ENCODE data around the gene FYCO1.

Gene FYCO1

GRCh38 chr3:45966950-45967640 is 28.5 kb downstream of the FYCO1 start:
- peaks cover 0 to 20% (median 11%) of the 10 kb centered on the region in 5 donors for H3K4me1 ChIP-seq (ENCODE audit: control insufficient read depth in 5 of 5, insufficient read depth in 5 of 5, low read length in 5 of 5)
- H3K9me3 ChIP-seq (ENCODE audit: control insufficient read depth in 5 of 5, low read length in 5 of 5) = no peaks in the 10 kb centered on the region
- peaks cover 9 to 90% (median 87%) of the 10 kb centered on the region in 5 donors for H3K36me3 ChIP-seq (ENCODE audit: control insufficient read depth in 5 of 5, insufficient read depth in 5 of 5, low read length in 5 of 5)
- H3K9ac ChIP-seq (ENCODE audit: low read length in 5 of 5) = no peak overlapping the region
- no peaks in the 10 kb centered on the region for H3K27me3 ChIP-seq (ENCODE audit: control insufficient read depth in 5 of 5, insufficient read depth in 4 of 5, low read length in 5 of 5)
- no peak overlapping the region for H3K4me3 ChIP-seq (ENCODE audit: low read depth in 1 of 5, low read length in 5 of 5)
- no peak overlapping the region for H3K27ac ChIP-seq (ENCODE audit: low read depth, low read length)

- peaks cover 7 to 94% (median 92%) of the 10 kb centered on the region in 5 donors for H3K36me3 ChIP-seq (ENCODE audit: control insufficient read depth in 5 of 5, insufficient read depth in 5 of 5, low read length in 5 of 5)
- H3K27me3 ChIP-seq (ENCODE audit: control insufficient read depth in 5 of 5, insufficient read depth in 4 of 5, low read length in 5 of 5) = no peaks in the 10 kb centered on the region
- no peak overlapping the region for H3K4me3 ChIP-seq (ENCODE audit: low read depth in 1 of 5, low read length in 5 of 5)
- peaks cover 0 to 20% (median 11%) of the 10 kb centered on the region in 5 donors for H3K4me1 ChIP-seq (ENCODE audit: control insufficient read depth in 5 of 5, insufficient read depth in 5 of 5, low read length in 5 of 5)
- H3K27ac ChIP-seq (ENCODE audit: low read depth, low read length) = no peak overlapping the region
- no peaks in the 10 kb centered on the region for H3K9me3 ChIP-seq (ENCODE audit: control insufficient read depth in 5 of 5, low read length in 5 of 5)
- H3K9ac ChIP-seq (ENCODE audit: low read length in 5 of 5) = no peak overlapping the region
Observed at GRCh38 chr3:45966371-45966791, 29.2 kb downstream of the FYCO1 start.

- Histone ChIP-seq H3K9ac (ENCODE audit: low read length in 5 of 5) (no peak overlapping the region), H3K27ac (ENCODE audit: low read depth, low read length) (no peak overlapping the region)
Observed at GRCh38 chr3:45965653-45966052, 30.0 kb downstream of the FYCO1 start.

GRCh38 chr3:45965253-45965652 is 30.4 kb downstream of the FYCO1 start:
- H3K36me3 ChIP-seq (ENCODE audit: control insufficient read depth in 5 of 5, insufficient read depth in 5 of 5, low read length in 5 of 5) = peaks cover 9 to 100% (median 97%) of the 10 kb centered on the region in 5 donors
- H3K27ac ChIP-seq (ENCODE audit: low read depth, low read length) = no peak overlapping the region

More at GRCh38 chr3:45965653-45966052, 30.0 kb downstream of the FYCO1 start:
- H3K9me3 ChIP-seq (ENCODE audit: control insufficient read depth in 5 of 5, low read length in 5 of 5) = no peaks in the 10 kb centered on the region
- H3K4me1 ChIP-seq (ENCODE audit: control insufficient read depth in 5 of 5, insufficient read depth in 5 of 5, low read length in 5 of 5) = peaks cover 0 to 20% (median 11%) of the 10 kb centered on the region in 5 donors
- no peak overlapping the region for H3K4me3 ChIP-seq (ENCODE audit: low read depth in 1 of 5, low read length in 5 of 5)
- no peaks in the 10 kb centered on the region for H3K27me3 ChIP-seq (ENCODE audit: control insufficient read depth in 5 of 5, insufficient read depth in 4 of 5, low read length in 5 of 5)
- peaks cover 8 to 99% (median 96%) of the 10 kb centered on the region in 5 donors for H3K36me3 ChIP-seq (ENCODE audit: control insufficient read depth in 5 of 5, insufficient read depth in 5 of 5, low read length in 5 of 5)

GRCh38 chr3:45964139-45964538 is 31.5 kb downstream of the FYCO1 start:
- peaks cover 0 to 20% (median 11%) of the 10 kb centered on the region in 5 donors for H3K4me1 ChIP-seq (ENCODE audit: control insufficient read depth in 5 of 5, insufficient read depth in 5 of 5, low read length in 5 of 5)
- H3K27ac ChIP-seq (ENCODE audit: low read depth, low read length) = no peak overlapping the region
- H3K36me3 ChIP-seq (ENCODE audit: control insufficient read depth in 5 of 5, insufficient read depth in 5 of 5, low read length in 5 of 5) = peaks cover 9 to 100% (median 97%) of the 10 kb centered on the region in 5 donors
- H3K9me3 ChIP-seq (ENCODE audit: control insufficient read depth in 5 of 5, low read length in 5 of 5) = no peaks in the 10 kb centered on the region
- no peak overlapping the region for H3K9ac ChIP-seq (ENCODE audit: low read length in 5 of 5)
- H3K27me3 ChIP-seq (ENCODE audit: control insufficient read depth in 5 of 5, insufficient read depth in 4 of 5, low read length in 5 of 5) = no peaks in the 10 kb centered on the region
- no peak overlapping the region for H3K4me3 ChIP-seq (ENCODE audit: low read depth in 1 of 5, low read length in 5 of 5)

More at GRCh38 chr3:45965253-45965652, 30.4 kb downstream of the FYCO1 start:
- no peaks in the 10 kb centered on the region for H3K9me3 ChIP-seq (ENCODE audit: control insufficient read depth in 5 of 5, low read length in 5 of 5)
- no peak overlapping the region for H3K4me3 ChIP-seq (ENCODE audit: low read depth in 1 of 5, low read length in 5 of 5)
- H3K4me1 ChIP-seq (ENCODE audit: control insufficient read depth in 5 of 5, insufficient read depth in 5 of 5, low read length in 5 of 5) = peaks cover 0 to 20% (median 11%) of the 10 kb centered on the region in 5 donors
- H3K27me3 ChIP-seq (ENCODE audit: control insufficient read depth in 5 of 5, insufficient read depth in 4 of 5, low read length in 5 of 5) = no peaks in the 10 kb centered on the region
- H3K9ac ChIP-seq (ENCODE audit: low read length in 5 of 5) = no peak overlapping the region

GRCh38 chr3:45962033-45962432 is 33.6 kb downstream of the FYCO1 start:
- H3K36me3 ChIP-seq (ENCODE audit: control insufficient read depth in 5 of 5, insufficient read depth in 5 of 5, low read length in 5 of 5) = peaks cover 15 to 100% (median 98%) of the 10 kb centered on the region in 5 donors
- H3K27me3 ChIP-seq (ENCODE audit: control insufficient read depth in 5 of 5, insufficient read depth in 4 of 5, low read length in 5 of 5) = no peaks in the 10 kb centered on the region
- no peak overlapping the region for H3K27ac ChIP-seq (ENCODE audit: low read depth, low read length)
- H3K9me3 ChIP-seq (ENCODE audit: control insufficient read depth in 5 of 5, low read length in 5 of 5) = no peaks in the 10 kb centered on the region
- no peak overlapping the region for H3K4me3 ChIP-seq (ENCODE audit: low read depth in 1 of 5, low read length in 5 of 5)
- no peak overlapping the region for H3K9ac ChIP-seq (ENCODE audit: low read length in 5 of 5)
- peaks cover 0 to 12% (median 8%) of the 10 kb centered on the region in 5 donors for H3K4me1 ChIP-seq (ENCODE audit: control insufficient read depth in 5 of 5, insufficient read depth in 5 of 5, low read length in 5 of 5)

GRCh38 chr3:45960289-45960688 is 35.3 kb downstream of the FYCO1 start:
- no peak overlapping the region for H3K27ac ChIP-seq (ENCODE audit: low read depth, low read length)
- no peaks in the 10 kb centered on the region for H3K9me3 ChIP-seq (ENCODE audit: control insufficient read depth in 5 of 5, low read length in 5 of 5)
- H3K4me1 ChIP-seq (ENCODE audit: control insufficient read depth in 5 of 5, insufficient read depth in 5 of 5, low read length in 5 of 5) = no peaks in the 10 kb centered on the region
- H3K9ac ChIP-seq (ENCODE audit: low read length in 5 of 5) = no peak overlapping the region
- H3K4me3 ChIP-seq (ENCODE audit: low read depth in 1 of 5, low read length in 5 of 5) = no peak overlapping the region
- no peaks in the 10 kb centered on the region for H3K27me3 ChIP-seq (ENCODE audit: control insufficient read depth in 5 of 5, insufficient read depth in 4 of 5, low read length in 5 of 5)
- peaks cover 26 to 98% (median 93%) of the 10 kb centered on the region in 5 donors for H3K36me3 ChIP-seq (ENCODE audit: control insufficient read depth in 5 of 5, insufficient read depth in 5 of 5, low read length in 5 of 5)

- H3K27ac ChIP-seq (ENCODE audit: low read depth, low read length) = no peak overlapping the region
Observed at GRCh38 chr3:45959201-45959600, 36.4 kb downstream of the FYCO1 start.

GRCh38 chr3:45958321-45958791 is 37.3 kb downstream of the FYCO1 start:
- Histone ChIP-seq H3K27me3 (ENCODE audit: control insufficient read depth in 5 of 5, insufficient read depth in 4 of 5, low read length in 5 of 5) (no peaks in the 10 kb centered on the region), H3K36me3 (ENCODE audit: control insufficient read depth in 5 of 5, insufficient read depth in 5 of 5, low read length in 5 of 5) (peaks cover 26 to 98% (median 93%) of the 10 kb centered on the region in 5 donors), H3K9ac (ENCODE audit: low read length in 5 of 5) (peak overlapping the region in 1 of 5 donors; percentile 35), H3K27ac (ENCODE audit: low read depth, low read length) (no peak overlapping the region), H3K4me1 (ENCODE audit: control insufficient read depth in 5 of 5, insufficient read depth in 5 of 5, low read length in 5 of 5) (no peaks in the 10 kb centered on the region), H3K4me3 (ENCODE audit: low read depth in 1 of 5, low read length in 5 of 5) (no peak overlapping the region), H3K9me3 (ENCODE audit: control insufficient read depth in 5 of 5, low read length in 5 of 5) (no peaks in the 10 kb centered on the region)

More at GRCh38 chr3:45959201-45959600, 36.4 kb downstream of the FYCO1 start:
- Histone ChIP-seq H3K27me3 (ENCODE audit: control insufficient read depth in 5 of 5, insufficient read depth in 4 of 5, low read length in 5 of 5) (no peaks in the 10 kb centered on the region), H3K36me3 (ENCODE audit: control insufficient read depth in 5 of 5, insufficient read depth in 5 of 5, low read length in 5 of 5) (peaks cover 26 to 98% (median 93%) of the 10 kb centered on the region in 5 donors), H3K9ac (ENCODE audit: low read length in 5 of 5) (no peak overlapping the region), H3K9me3 (ENCODE audit: control insufficient read depth in 5 of 5, low read length in 5 of 5) (no peaks in the 10 kb centered on the region), H3K4me3 (ENCODE audit: low read depth in 1 of 5, low read length in 5 of 5) (no peak overlapping the region), H3K4me1 (ENCODE audit: control insufficient read depth in 5 of 5, insufficient read depth in 5 of 5, low read length in 5 of 5) (no peaks in the 10 kb centered on the region)

GRCh38 chr3:45957586-45957985 is 38.0 kb downstream of the FYCO1 start:
- H3K36me3 ChIP-seq (ENCODE audit: control insufficient read depth in 5 of 5, insufficient read depth in 5 of 5, low read length in 5 of 5) = peaks cover 32 to 98% (median 93%) of the 10 kb centered on the region in 5 donors
- no peaks in the 10 kb centered on the region for H3K27me3 ChIP-seq (ENCODE audit: control insufficient read depth in 5 of 5, insufficient read depth in 4 of 5, low read length in 5 of 5)
- peaks cover 0 to 2% (median 1%) of the 10 kb centered on the region in 5 donors for H3K4me1 ChIP-seq (ENCODE audit: control insufficient read depth in 5 of 5, insufficient read depth in 5 of 5, low read length in 5 of 5)
- no peak overlapping the region for H3K4me3 ChIP-seq (ENCODE audit: low read depth in 1 of 5, low read length in 5 of 5)
- H3K9ac ChIP-seq (ENCODE audit: low read length in 5 of 5) = no peak overlapping the region
- no peak overlapping the region for H3K27ac ChIP-seq (ENCODE audit: low read depth, low read length)
- H3K9me3 ChIP-seq (ENCODE audit: control insufficient read depth in 5 of 5, low read length in 5 of 5) = no peaks in the 10 kb centered on the region
